Activated T-helper 1 cell treated with anti-CD3 and anti-CD28 coated beads, Interleukin-12 subunit alpha, Interleukin-12 subunit beta, Interleukin-2, Interleukin-4 antibody, amounts not matched to agents 30 ng/mL and 10 ng/mL and 1 ng/mL, durations not matched to agents 14 hours and 24 hours and 36 hours (primary cell): ENCODE measurements around the gene CAPRIN2. TPM values are rescaled to one million over a fixed set of nuclear protein-coding genes. Genes with fewer than 3 reads are reported as not detected.

Source experiments
- DNase-seq: peaks from one replicate; pipeline ENCODE4 v3.0.0; 2021; ENCODE audit warnings: low spot score
- H3K27ac Mint-ChIP-seq: one replicate; pipeline ENCODE4 v1.8.0; 2021; ENCODE audit warnings: mild to moderate bottlenecking, mixed read lengths
- H3K27me3 Mint-ChIP-seq: one replicate; pipeline ENCODE4 v1.8.0; 2022; ENCODE audit warnings: mild to moderate bottlenecking, moderate library complexity, mixed read lengths; ENCODE audit not compliant: insufficient read depth
- H3K36me3 Mint-ChIP-seq: one replicate; pipeline ENCODE4 v1.8.0; 2021; ENCODE audit warnings: low read depth, mixed read lengths
- H3K4me1 Mint-ChIP-seq: one replicate; pipeline ENCODE4 v1.8.0; 2021; ENCODE audit warnings: low read depth, mixed read lengths
- H3K4me3 Mint-ChIP-seq: one replicate; pipeline ENCODE4 v1.8.0; 2021; ENCODE audit warnings: mild to moderate bottlenecking, moderate library complexity, mixed read lengths
- H3K9me3 Mint-ChIP-seq: one replicate; pipeline ENCODE4 v1.8.0; 2021; ENCODE audit warnings: mixed read lengths
- intact Hi-C: fragments of 100-400 bp; cut with micrococcal nuclease; formaldehyde crosslinking; loops from one replicate; pipeline ENCODE4 v1.15.1; 2024
- total RNA-seq: library from RNA; stranded (reverse); gene quantifications from 2 replicates; pipeline ENCODE4 v1.2.3, GENCODE V29; 2022

The CAPRIN2 gene
- total RNA-seq, 1 donor from 2014 or later: 9.1 TPM

DNA sequence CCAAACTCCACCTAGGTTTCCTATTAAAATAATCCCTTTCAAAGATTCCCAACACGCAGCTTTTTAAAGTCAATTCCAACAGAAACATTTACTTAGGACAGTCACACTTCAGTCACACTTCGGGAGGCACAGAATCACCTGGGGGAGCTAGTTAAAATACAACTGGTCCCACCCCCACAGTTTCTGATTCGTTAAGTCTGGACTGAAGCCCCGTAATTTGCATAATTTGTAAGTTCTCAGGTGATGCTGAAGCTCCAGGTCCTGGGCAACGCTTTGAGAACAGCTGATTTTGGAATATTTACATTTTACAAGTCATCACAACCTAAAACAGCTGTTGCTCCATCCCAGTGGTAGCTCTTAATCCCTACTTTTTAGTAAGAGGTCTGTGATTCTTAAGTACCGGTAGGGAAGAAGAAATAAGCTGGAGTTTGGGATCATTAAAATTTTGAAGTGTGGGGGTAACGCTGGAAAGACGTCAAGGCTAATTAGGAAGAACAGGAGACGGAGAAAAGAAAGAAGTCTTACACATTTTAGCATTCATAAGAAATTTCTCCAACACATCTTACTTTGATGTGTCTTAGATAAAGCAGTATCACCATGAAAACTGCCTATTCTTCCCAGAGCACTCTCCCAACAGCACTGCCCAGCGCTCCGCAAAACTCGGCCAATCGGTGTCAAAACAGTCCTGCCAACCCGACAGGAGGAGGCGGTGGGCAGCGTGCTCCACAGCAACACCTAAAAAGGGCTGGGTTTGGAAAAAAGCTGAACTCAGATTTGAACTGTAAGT is 60.1 kb downstream of the CAPRIN2 start:
- peaks cover 3% of the 10 kb centered on the region for H3K36me3 Mint-ChIP-seq
- no peak for DNase-seq
- intact Hi-C loops: loop anchor here (1.0 to 10.0 kb wide), 4 partner anchors 60 to 1314 kb away; partner anchors contain the start of genes CAPRIN2 and DDX11
- no peaks in the 10 kb centered on the region for H3K9me3 Mint-ChIP-seq
- H3K27me3 Mint-ChIP-seq: peaks cover 6% of the 10 kb centered on the region
- peak overlapping the region; percentile 77 for H3K27ac Mint-ChIP-seq
- peak overlapping the region; percentile 96 for H3K4me3 Mint-ChIP-seq
- peaks cover 44% of the 10 kb centered on the region for H3K4me1 Mint-ChIP-seq

DNA sequence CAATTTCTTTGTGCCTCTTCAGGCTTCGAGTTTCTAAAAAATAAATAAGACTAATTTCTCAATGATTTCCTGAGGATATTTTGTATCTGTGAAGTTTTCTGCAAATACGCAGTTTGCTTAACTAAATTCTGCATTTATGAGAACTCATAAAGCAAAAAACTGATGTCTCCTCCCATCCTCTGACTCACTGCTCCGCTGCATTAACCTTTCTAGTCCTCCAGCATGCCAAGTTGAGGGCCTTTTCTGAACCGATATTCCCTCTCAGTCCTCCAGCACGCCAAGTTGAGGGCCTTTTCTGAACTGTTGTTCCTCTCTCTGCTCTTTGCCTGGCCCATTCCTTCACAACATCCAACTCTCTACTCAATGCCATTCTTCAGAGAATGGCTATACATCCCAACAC is 62.3 kb downstream of the CAPRIN2 start:
- Mint-ChIP-seq H3K9me3 (no peaks in the 10 kb centered on the region), H3K4me3 (no peak overlapping the region), H3K27me3 (no peaks in the 10 kb centered on the region), H3K4me1 (peaks cover 46% of the 10 kb centered on the region), H3K36me3 (peaks cover 4% of the 10 kb centered on the region), H3K27ac (no peak overlapping the region)
- DNase-seq: no peak
- intact Hi-C loops: loop anchor here (10.0 kb wide), 1 partner anchor 382 kb away; the partner anchor contains the start of gene DDX11

DNA sequence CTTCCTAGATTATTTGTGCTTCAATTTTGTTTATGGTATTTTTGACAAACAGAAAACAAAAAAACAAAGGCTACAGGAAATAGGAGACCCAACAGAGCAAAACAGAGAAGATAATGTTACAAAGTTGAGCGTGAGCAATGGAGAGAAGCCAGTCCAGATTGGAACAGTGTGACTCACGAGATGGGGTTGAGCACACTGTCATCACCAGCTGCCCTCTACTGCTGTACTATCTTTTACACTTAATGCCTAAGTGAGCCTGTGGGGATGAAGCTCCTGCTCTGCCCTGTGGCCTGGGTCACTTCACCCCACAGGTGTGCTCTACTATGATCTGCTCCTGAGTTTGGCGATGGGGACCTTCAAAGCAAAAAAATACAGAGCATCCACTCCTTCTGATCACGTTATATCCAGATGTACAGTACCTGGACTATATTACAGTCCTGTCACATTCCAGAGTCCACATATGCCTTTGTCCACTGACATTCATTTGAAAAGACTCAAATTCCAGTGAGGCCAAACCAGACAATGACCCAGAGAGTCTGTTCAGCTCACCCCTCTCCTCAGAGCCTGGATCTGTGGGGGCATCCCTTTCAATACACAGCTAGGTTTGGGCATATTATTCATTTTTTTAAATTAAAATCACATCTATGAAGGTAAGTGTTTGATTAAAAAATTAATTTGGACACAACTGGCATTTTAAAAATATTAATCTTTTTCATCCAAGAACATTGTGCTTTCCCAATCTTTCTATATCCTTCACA is 63.5 kb downstream of the CAPRIN2 start:
- H3K4me3 Mint-ChIP-seq: no peak overlapping the region
- H3K27ac Mint-ChIP-seq: no peak overlapping the region
- intact Hi-C loops: loop anchor here (10.0 kb wide), 1 partner anchor 384 kb away; the partner anchor contains the start of gene DDX11
- DNase-seq: no peak
- peaks cover 47% of the 10 kb centered on the region for H3K4me1 Mint-ChIP-seq
- no peaks in the 10 kb centered on the region for H3K9me3 Mint-ChIP-seq
- peaks cover 6% of the 10 kb centered on the region for H3K36me3 Mint-ChIP-seq
- no peaks in the 10 kb centered on the region for H3K27me3 Mint-ChIP-seq

DNA sequence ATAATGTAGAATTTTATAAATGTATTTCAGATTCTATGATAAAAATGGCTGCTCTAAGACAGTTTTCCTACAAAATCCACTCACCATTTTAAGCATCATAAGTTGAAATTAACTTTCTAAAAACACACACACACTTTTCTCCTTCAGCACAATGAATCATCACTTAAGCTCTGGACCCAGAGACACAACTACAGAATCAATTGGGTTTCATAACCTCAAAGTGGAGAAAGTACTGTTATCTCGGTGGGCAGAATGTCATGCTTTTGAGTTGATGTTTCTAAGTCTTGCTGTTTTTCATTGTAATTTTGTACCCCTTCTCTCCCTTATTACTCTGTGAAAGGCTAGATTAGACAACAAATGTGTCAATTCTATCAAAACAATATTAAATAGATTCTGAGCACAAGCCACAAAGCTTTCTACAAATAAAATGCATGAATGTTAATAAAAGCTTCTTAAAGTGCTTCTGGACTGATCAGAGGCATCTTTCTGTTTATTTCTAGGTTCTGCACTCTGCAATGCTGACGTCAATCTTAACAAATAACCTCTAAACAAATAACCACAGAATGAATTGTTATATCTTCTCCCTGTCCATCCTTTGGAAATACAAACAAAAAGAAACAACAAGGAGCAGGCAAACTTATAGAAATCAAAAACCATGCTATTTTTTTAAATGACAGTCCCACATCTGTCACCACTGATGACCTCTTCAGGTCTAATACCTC is 67.3 kb downstream of the CAPRIN2 start:
- Mint-ChIP-seq H3K4me1 (peaks cover 17% of the 10 kb centered on the region), H3K27me3 (no peaks in the 10 kb centered on the region), H3K9me3 (no peaks in the 10 kb centered on the region), H3K27ac (no peak overlapping the region), H3K4me3 (no peak overlapping the region), H3K36me3 (peaks cover 26% of the 10 kb centered on the region)
- intact Hi-C loops: no loop called here
- no peak for DNase-seq

DNA sequence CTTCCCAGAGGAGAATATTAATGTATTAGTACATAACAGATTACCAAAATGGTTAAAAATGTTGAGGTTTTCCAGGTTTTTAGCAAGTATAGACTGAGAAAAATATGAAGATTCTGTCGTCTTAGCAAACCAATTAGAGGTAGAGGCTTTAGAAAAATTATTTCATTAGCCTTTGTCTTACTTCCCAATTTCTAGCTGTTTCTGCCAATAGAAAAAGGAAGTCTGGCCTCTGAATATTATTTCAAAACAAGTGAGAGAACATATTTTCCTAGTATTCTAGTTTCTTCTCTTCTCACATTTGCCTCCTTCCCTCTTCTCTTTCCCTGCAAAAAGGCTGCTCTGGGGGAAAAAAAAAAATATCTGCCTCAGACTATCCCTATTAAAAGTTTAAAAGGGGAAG is 75.5 kb downstream of the CAPRIN2 start:
- peaks cover 45% of the 10 kb centered on the region for H3K36me3 Mint-ChIP-seq

DNA sequence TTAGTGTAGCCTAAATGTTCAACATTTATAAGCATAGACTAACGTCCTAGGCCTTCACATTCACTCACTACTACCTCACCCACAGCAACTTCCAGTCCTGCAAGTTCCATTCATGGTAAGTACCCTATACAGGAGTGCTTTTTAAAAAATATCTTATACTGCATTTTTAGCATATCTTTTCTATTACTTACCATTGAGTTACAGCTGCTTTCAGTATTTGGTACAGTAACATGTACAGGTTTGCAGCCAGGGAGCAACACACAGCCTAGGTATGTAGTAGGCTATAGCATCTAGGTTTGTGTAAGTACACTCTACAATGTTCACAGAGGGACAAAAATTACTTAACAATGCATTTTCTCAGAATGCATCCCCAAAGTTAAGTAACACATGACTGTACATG is 76.5 kb downstream of the CAPRIN2 start:
- H3K9me3 Mint-ChIP-seq: no peaks in the 10 kb centered on the region
- intact Hi-C loops: no loop called here
- DNase-seq: no peak
- H3K27me3 Mint-ChIP-seq: no peaks in the 10 kb centered on the region
- H3K27ac Mint-ChIP-seq: no peak overlapping the region
- H3K4me3 Mint-ChIP-seq: no peak overlapping the region
- H3K36me3 Mint-ChIP-seq: peaks cover 37% of the 10 kb centered on the region
- no peaks in the 10 kb centered on the region for H3K4me1 Mint-ChIP-seq

More for the DNA sequence above, 75.5 kb downstream of the CAPRIN2 start:
- Mint-ChIP-seq H3K27me3 (no peaks in the 10 kb centered on the region), H3K4me3 (no peak overlapping the region), H3K4me1 (no peaks in the 10 kb centered on the region), H3K9me3 (no peaks in the 10 kb centered on the region), H3K27ac (no peak overlapping the region)
- intact Hi-C loops: no loop called here
- DNase-seq: no peak

DNA sequence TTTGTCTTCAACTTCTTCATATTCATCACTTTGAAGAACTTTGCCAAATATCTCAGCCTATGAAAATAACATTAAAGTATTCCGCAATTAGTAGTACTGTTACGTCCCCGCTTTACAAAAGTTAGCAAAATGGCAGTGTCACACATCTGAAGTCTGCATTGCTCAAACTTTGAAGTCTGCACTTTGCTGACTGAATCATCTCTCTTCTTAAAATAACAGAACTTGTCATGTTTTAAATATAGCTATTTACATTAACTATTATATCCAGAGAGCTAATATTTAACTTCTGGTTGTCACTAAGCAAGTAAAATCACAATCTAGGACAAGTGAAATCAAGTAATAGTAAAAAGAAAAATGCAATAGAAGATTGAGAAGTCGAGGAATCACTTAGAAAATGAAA is 93.5 kb downstream of the CAPRIN2 start:
- Mint-ChIP-seq H3K4me1 (no peaks in the 10 kb centered on the region), H3K27me3 (no peaks in the 10 kb centered on the region), H3K9me3 (no peaks in the 10 kb centered on the region), H3K27ac (no peak overlapping the region), H3K4me3 (no peak overlapping the region), H3K36me3 (peaks cover 20% of the 10 kb centered on the region)
- intact Hi-C loops: no loop called here
- DNase-seq: no peak

Other genes with a start within 250 kb of the CAPRIN2 start
- gene IPO8, start 59.1 kb downstream of the CAPRIN2 start, total RNA-seq: 41.8 and 50.5 TPM in 2 replicates
- not detected in 2 replicates for gene TSPAN11, start 171.8 kb upstream of the CAPRIN2 start, total RNA-seq